ENCODE data around the gene DVL3. TPM values are rescaled to one million over a fixed set of nuclear protein-coding genes. Genes with fewer than 3 reads are reported as not detected.

DVL3 gene
- total RNA-seq, 2 donors from 2014 or later: 40.0 to 53.4 TPM

GRCh38 chr3:184165543-184165942 is 10.4 kb downstream of the DVL3 start:
- TF ChIP-seq POLR2A (IDR thresholded peaks at IDR 0.05): no peak
- TF ChIP-seq, protein P1, sequence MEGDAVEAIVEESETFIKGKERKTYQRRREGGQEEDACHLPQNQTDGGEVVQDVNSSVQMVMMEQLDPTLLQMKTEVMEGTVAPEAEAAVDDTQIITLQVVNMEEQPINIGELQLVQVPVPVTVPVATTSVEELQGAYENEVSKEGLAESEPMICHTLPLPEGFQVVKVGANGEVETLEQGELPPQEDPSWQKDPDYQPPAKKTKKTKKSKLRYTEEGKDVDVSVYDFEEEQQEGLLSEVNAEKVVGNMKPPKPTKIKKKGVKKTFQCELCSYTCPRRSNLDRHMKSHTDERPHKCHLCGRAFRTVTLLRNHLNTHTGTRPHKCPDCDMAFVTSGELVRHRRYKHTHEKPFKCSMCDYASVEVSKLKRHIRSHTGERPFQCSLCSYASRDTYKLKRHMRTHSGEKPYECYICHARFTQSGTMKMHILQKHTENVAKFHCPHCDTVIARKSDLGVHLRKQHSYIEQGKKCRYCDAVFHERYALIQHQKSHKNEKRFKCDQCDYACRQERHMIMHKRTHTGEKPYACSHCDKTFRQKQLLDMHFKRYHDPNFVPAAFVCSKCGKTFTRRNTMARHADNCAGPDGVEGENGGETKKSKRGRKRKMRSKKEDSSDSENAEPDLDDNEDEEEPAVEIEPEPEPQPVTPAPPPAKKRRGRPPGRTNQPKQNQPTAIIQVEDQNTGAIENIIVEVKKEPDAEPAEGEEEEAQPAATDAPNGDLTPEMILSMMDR (IDR thresholded peaks at IDR 0.05): no peak
- Histone ChIP-seq H3K4me3 (no peak overlapping the region), H3K4me1 (peaks cover 5% of the 10 kb centered on the region), H3K27ac (no peak overlapping the region), H3K27me3 (no peaks in the 10 kb centered on the region), H3K9me3 (no peaks in the 10 kb centered on the region), H3K36me3 (replicated peaks in 1 of 2; ENCODE audit: insufficient read depth in 1 of 2, low read depth in 2 of 2) (peaks cover 10 to 35% of the 10 kb centered on the region in 2 donors)
- intact Hi-C loops (cut with DNase I): no loop called here
- WGBS, 2 donors: 95 to 97% methylated on average over 3 of the region's 3 CpGs
- no peak for ATAC-seq
- DNase-seq: no peak

- no peak overlapping the region for H3K4me3 ChIP-seq
- no peak overlapping the region for H3K27ac ChIP-seq
- H3K4me1 ChIP-seq: no peaks in the 10 kb centered on the region
- peaks cover 10 to 35% of the 10 kb centered on the region in 2 donors for H3K36me3 ChIP-seq (replicated peaks in 1 of 2; ENCODE audit: insufficient read depth in 1 of 2, low read depth in 2 of 2)
- intact Hi-C loops (cut with DNase I): no loop called here
- DNase-seq (no peak), ATAC-seq (no peak)
- H3K9me3 ChIP-seq: no peaks in the 10 kb centered on the region
- 90 to 97% methylated on average over 6 of the region's 6 CpGs for WGBS, 2 donors
- H3K27me3 ChIP-seq: no peaks in the 10 kb centered on the region
- TF ChIP-seq, protein P1 (IDR thresholded peaks at IDR 0.05): no peak
- TF ChIP-seq POLR2A (IDR thresholded peaks at IDR 0.05): no peak
These were observed 11.5 kb downstream of the DVL3 start for GRCh38 chr3:184166671-184167070.

- intact Hi-C loops (cut with DNase I): no loop called here
- Histone ChIP-seq H3K4me1 (no peaks in the 10 kb centered on the region), H3K9me3 (no peaks in the 10 kb centered on the region), H3K4me3 (no peak overlapping the region), H3K27me3 (no peaks in the 10 kb centered on the region), H3K27ac (no peak overlapping the region), H3K36me3 (replicated peaks in 1 of 2; ENCODE audit: insufficient read depth in 1 of 2, low read depth in 2 of 2) (peaks cover 10 to 35% of the 10 kb centered on the region in 2 donors)
- WGBS, 2 donors: 91% methylated on average over 8 of the region's 8 CpGs; no CpG with 5 or more reads in 1 of the 2 donors
- DNase-seq (no peak), ATAC-seq (no peak)
- TF ChIP-seq, protein P1 (IDR thresholded peaks at IDR 0.05): no peak
- no peak for TF ChIP-seq POLR2A (IDR thresholded peaks at IDR 0.05)
These were observed 12.6 kb downstream of the DVL3 start for GRCh38 chr3:184167786-184168185.

DNA sequence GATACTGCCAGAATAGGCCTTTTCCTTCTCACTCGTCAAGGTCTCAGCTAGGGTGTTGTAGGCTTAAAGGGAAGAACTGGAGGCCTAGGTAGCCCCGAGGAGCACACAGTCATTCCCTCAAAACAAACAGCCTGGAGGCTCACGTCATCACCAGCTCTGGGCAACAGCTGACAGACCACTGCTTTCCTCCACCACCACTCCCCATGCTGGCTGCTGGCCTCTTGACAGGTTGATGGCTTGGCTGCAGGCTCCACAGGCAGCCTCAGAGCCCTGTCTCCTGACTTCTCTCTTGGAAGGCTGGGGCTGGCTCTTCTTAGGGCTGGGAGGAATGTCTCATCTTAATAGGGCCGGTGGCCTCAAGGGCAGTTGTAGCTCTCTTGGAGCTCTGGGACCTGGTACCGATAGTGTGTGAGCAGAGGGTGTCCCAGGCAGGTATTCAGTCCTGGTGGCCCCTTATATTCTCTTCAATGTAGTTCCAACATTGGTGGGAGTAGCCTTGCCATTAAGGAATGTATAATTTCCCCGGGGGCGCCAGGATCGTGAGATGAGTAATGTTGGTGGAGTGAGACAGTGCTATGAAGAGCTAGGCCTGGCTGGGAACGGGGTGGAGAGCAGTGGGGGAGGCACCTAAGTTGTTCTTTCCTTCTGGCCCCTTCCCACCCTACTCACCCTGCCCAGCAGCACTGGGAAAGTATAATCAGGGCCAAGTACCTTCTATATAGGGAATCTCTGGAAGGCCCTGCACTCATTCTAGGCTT is 13.4 kb downstream of the DVL3 start:
- WGBS, 2 donors: 84 to 85% methylated on average over 8 to 9 of the region's 9 CpGs
- TF ChIP-seq POLR2A (IDR thresholded peaks at IDR 0.05): no peak
- TF ChIP-seq, protein P1 (IDR thresholded peaks at IDR 0.05): no peak
- Histone ChIP-seq H3K27me3 (no peaks in the 10 kb centered on the region), H3K27ac (no peak overlapping the region), H3K4me3 (no peak overlapping the region), H3K9me3 (no peaks in the 10 kb centered on the region), H3K36me3 (replicated peaks in 1 of 2; ENCODE audit: insufficient read depth in 1 of 2, low read depth in 2 of 2) (peaks cover 10 to 33% of the 10 kb centered on the region in 2 donors), H3K4me1 (no peaks in the 10 kb centered on the region)
- intact Hi-C loops (cut with DNase I): no loop called here
- no peak for DNase-seq
- ATAC-seq: no peak

All from body of pancreas (tissue), 4 donors.